MM.1S (cell line): Measurements from ENCODE around the gene FGF3.

Source experiments
- DNase-seq: peaks from one replicate; pipeline ENCODE4 v3.0.0-alpha.2; 2015
- H2AFZ ChIP-seq: fragments of 300-600 bp; sonication (generic); 2 replicates; pipeline ENCODE4 v1.6.0; 2016; ENCODE audit warnings: antibody characterized with exemption, low read length
- H3F3A ChIP-seq: fragments of 300-600 bp; sonication (generic); 2 replicates; pipeline ENCODE4 v1.6.1; 2016; ENCODE audit warnings: mild to moderate bottlenecking, antibody characterized with exemption, low read length, moderate library complexity, mixed read lengths; ENCODE audit not compliant: insufficient read depth
- H3K27ac ChIP-seq: fragments of 300-600 bp; sonication (generic); 2 replicates; pipeline ENCODE4 v1.5.1; 2016; ENCODE audit warnings: mild to moderate bottlenecking, low read length
- H3K27me3 ChIP-seq: fragments of 300-600 bp; sonication (generic); replicated peaks from 2 replicates; pipeline ENCODE4 v1.6.0; 2016; ENCODE audit warnings: low read length; ENCODE audit not compliant: insufficient read depth
- H3K36me3 ChIP-seq: fragments of 300-600 bp; sonication (generic); replicated peaks from 2 replicates; pipeline ENCODE4 v1.6.1; 2016; ENCODE audit warnings: mild to moderate bottlenecking, low read length, mixed read lengths; ENCODE audit not compliant: insufficient read depth
- H3K4me1 ChIP-seq: fragments of 300-600 bp; sonication (generic); 2 replicates; pipeline ENCODE4 v1.6.1; 2016; ENCODE audit warnings: low read length, mixed read lengths
- H3K4me2 ChIP-seq: fragments of 300-600 bp; sonication (generic); 2 replicates; pipeline ENCODE4 v1.6.0; 2016; ENCODE audit warnings: low read depth, low read length
- H3K4me3 ChIP-seq: fragments of 300-600 bp; sonication (generic); 2 replicates; pipeline ENCODE4 v1.5.1; 2016; ENCODE audit warnings: low read length, mixed read lengths
- H3K79me2 ChIP-seq: fragments of 300-600 bp; sonication (generic); 2 replicates; pipeline ENCODE4 v1.6.1; 2016; ENCODE audit warnings: mixed run types, low read length, mixed read lengths
- H3K9ac ChIP-seq: fragments of 300-600 bp; sonication (generic); 2 replicates; pipeline ENCODE4 v1.6.1; 2016; ENCODE audit warnings: low read length, mixed read lengths
- H3K9me2 ChIP-seq: fragments of 300-600 bp; sonication (generic); replicated peaks from 2 replicates; pipeline ENCODE4 v1.6.1; 2016; ENCODE audit warnings: mild to moderate bottlenecking, low read length, mixed read lengths; ENCODE audit not compliant: insufficient read depth
- H3K9me3 ChIP-seq: fragments of 300-600 bp; sonication (generic); replicated peaks from 2 replicates; pipeline ENCODE4 v1.6.1; 2016; ENCODE audit warnings: mild to moderate bottlenecking, low read length, mixed read lengths; ENCODE audit not compliant: insufficient read depth
- H4K20me1 ChIP-seq: fragments of 300-600 bp; sonication (generic); 2 replicates; pipeline ENCODE4 v1.6.1; 2016; ENCODE audit warnings: mild to moderate bottlenecking, low read length, moderate library complexity, mixed read lengths; ENCODE audit not compliant: insufficient read depth
- EZH2 ChIP-seq: fragments of 300-600 bp; sonication (generic); optimal IDR thresholded peaks from 2 replicates; pipeline ENCODE3; 2017; ENCODE audit warnings: low read depth, mild to moderate bottlenecking, antibody characterized with exemption, low read length, mixed read lengths
- EZH2phosphoT487 ChIP-seq: fragments of 300-600 bp; sonication (generic); IDR thresholded peaks from 2 replicates; pipeline ENCODE4 v1.6.1; 2018; ENCODE audit warnings: antibody characterized with exemption, low read length
- TF ChIP-seq, protein P1 (sequence below): fragments of 300-600 bp; sonication (generic); IDR thresholded peaks from 2 replicates; pipeline ENCODE4 v1.5.1; 2016; ENCODE audit warnings: antibody characterized with exemption, low read length, mixed read lengths

Gene FGF3

DNA sequence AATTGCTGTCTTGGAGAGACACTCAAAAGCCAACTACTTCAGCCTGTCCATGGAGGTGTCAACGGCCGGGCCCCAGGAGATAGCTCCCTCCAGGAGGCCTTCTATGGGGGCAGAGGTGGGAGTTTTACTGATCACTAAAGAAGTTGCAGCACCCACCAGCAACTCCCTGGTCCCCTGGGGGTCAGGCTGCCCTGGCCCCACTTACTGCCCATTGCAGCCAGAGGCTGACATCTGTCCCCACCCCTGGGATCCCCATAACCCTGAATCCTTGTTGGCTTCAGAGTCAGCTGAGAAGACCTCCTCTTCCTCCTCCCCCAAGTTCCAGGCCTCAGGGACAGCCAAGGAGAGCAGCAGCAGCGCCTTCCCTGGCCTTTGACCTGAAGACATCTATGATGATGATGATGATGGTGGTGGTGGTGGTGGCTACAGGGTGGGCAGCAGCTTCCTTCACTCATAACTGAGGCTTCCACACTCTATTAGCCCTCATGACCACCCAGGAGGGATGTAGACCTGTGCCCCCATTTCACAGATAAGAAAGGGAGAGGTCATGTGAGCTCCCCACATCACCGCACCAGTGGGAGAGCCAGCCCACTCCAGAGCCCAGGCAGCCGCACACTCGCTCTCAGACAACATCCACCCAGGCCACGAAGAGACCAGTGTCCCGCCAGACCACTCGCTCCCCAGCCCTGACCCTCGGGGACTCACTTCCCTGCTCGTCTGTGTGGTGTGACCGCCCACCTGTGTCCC lies 43.8 kb upstream of the FGF3 start:
- TF ChIP-seq EZH2 (no peak), EZH2phosphoT487 (no peak)
- TF ChIP-seq, protein P1, sequence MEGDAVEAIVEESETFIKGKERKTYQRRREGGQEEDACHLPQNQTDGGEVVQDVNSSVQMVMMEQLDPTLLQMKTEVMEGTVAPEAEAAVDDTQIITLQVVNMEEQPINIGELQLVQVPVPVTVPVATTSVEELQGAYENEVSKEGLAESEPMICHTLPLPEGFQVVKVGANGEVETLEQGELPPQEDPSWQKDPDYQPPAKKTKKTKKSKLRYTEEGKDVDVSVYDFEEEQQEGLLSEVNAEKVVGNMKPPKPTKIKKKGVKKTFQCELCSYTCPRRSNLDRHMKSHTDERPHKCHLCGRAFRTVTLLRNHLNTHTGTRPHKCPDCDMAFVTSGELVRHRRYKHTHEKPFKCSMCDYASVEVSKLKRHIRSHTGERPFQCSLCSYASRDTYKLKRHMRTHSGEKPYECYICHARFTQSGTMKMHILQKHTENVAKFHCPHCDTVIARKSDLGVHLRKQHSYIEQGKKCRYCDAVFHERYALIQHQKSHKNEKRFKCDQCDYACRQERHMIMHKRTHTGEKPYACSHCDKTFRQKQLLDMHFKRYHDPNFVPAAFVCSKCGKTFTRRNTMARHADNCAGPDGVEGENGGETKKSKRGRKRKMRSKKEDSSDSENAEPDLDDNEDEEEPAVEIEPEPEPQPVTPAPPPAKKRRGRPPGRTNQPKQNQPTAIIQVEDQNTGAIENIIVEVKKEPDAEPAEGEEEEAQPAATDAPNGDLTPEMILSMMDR = no peak
- H3K36me3 ChIP-seq = no peaks in the 10 kb centered on the region
- no peaks in the 10 kb centered on the region for H3K4me1 ChIP-seq
- no peak overlapping the region for H2AFZ ChIP-seq
- no peaks in the 10 kb centered on the region for H3K9me3 ChIP-seq
- H3K9me2 ChIP-seq = no peaks in the 10 kb centered on the region
- H3F3A ChIP-seq = no peaks in the 10 kb centered on the region
- H3K27me3 ChIP-seq = peaks cover 98% of the 10 kb centered on the region
- no peak overlapping the region for H3K9ac ChIP-seq
- H3K79me2 ChIP-seq = no peaks in the 10 kb centered on the region
- H3K27ac ChIP-seq = no peak overlapping the region
- no peak overlapping the region for H3K4me2 ChIP-seq
- H3K4me3 ChIP-seq = no peak overlapping the region
- no peak for DNase-seq
- 0 out of 2 replicates have a peak, but pooled peaks cover 3% of the 10 kb centered on the region for H4K20me1 ChIP-seq

DNA sequence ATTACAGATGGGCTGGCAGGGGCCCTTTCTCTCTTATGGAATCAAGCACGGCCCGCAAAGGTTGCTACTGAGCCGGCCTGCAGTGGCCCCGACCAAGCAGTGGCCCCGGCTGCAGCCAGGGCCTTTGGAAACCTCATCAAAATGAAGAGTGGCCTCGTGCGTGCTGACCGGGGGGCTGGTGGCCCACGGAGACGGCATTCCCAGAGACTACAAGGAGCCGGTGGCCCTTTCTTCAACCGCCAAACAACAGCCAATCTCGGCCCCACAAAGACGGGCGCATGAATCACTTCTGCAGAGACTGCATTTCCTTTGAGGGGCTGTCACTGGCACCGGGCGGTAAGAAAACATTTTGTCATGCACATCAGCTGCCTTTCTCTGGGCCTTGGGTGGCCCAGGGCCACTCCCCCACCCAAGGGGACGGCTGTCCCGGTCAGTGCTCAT lies 43.1 kb upstream of the FGF3 start:
- Histone ChIP-seq H2AFZ (no peak overlapping the region), H3K4me1 (no peaks in the 10 kb centered on the region), H3K9me3 (no peaks in the 10 kb centered on the region), H4K20me1 (0 out of 2 replicates have a peak, but pooled peaks cover 3% of the 10 kb centered on the region), H3K4me3 (no peak overlapping the region), H3K36me3 (no peaks in the 10 kb centered on the region), H3K9me2 (no peaks in the 10 kb centered on the region), H3K27ac (no peak overlapping the region), H3K79me2 (no peaks in the 10 kb centered on the region), H3K9ac (no peak overlapping the region), H3K4me2 (no peak overlapping the region), H3K27me3 (peaks cover 98% of the 10 kb centered on the region), H3F3A (no peaks in the 10 kb centered on the region)
- TF ChIP-seq, protein P1 = no peak
- TF ChIP-seq EZH2 = no peak
- TF ChIP-seq EZH2phosphoT487 = no peak
- no peak for DNase-seq

DNA sequence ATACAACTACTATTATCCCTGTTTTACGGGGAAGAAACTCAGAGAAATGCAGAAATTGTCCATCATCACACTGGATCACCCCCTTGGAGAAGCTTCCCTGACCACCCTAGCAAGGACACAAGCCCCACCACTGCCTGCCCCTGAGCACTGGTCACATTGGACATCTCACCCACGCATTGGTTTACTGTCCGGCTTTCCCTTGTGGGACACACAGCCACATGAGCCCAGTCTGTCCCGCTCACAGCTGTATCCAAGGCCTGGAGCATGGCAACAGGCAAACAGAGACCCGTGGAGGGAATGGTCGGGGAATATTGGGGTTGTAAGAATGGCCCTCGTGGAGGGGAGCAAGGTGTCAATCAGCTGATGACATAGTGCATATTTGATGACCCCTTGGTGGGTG lies 42.7 kb upstream of the FGF3 start:
- Histone ChIP-seq H3F3A (no peaks in the 10 kb centered on the region), H3K79me2 (no peaks in the 10 kb centered on the region), H3K9me2 (no peaks in the 10 kb centered on the region), H4K20me1 (0 out of 2 replicates have a peak, but pooled peaks cover 3% of the 10 kb centered on the region), H2AFZ (no peak overlapping the region), H3K36me3 (no peaks in the 10 kb centered on the region), H3K9ac (no peak overlapping the region), H3K27me3 (peaks cover 98% of the 10 kb centered on the region), H3K27ac (no peak overlapping the region), H3K9me3 (no peaks in the 10 kb centered on the region), H3K4me2 (no peak overlapping the region), H3K4me3 (no peak overlapping the region), H3K4me1 (no peaks in the 10 kb centered on the region)
- TF ChIP-seq EZH2phosphoT487 (no peak), EZH2 (no peak)
- TF ChIP-seq, protein P1 = no peak
- no peak for DNase-seq
